GM21825 (cell line): ENCODE results near the gene ATP6V0E1.

ENCODE experiments used
- ATAC-seq: cut with Tn5 transposase; IDR thresholded peaks from one replicate; pipeline ENCODE4 v1.9.1; 2021; ENCODE audit warnings: mild to moderate bottlenecking, moderate library complexity; ENCODE audit not compliant: unreplicated experiment

ATP6V0E1 gene

GRCh38 chr5:172983542-172984243 is at the start of gene ATP6V0E1:
Gene ATP6V0E1 (plus strand): TSS chr5:172983771. CDS start chr5:172983861, 90 bp downstream.
- ATAC-seq, result peak; percentile 92

GRCh38 chr5:172935096-172935495 is 48.5 kb upstream of the ATP6V0E1 start:
- ATAC-seq, result no peak

GRCh38 chr5:172936401-172936800 is 47.2 kb upstream of the ATP6V0E1 start:
- no peak for ATAC-seq

- ATAC-seq, result no peak
Observed at GRCh38 chr5:172939071-172939470, 44.5 kb upstream of the ATP6V0E1 start.

GRCh38 chr5:172939611-172940267 is 43.8 kb upstream of the ATP6V0E1 start:
- no peak for ATAC-seq

GRCh38 chr5:172940268-172941066 is 43.1 kb upstream of the ATP6V0E1 start:
- no peak for ATAC-seq

GRCh38 chr5:172941067-172941516 is 42.5 kb upstream of the ATP6V0E1 start:
- ATAC-seq, result no peak

- no peak for ATAC-seq
Observed at GRCh38 chr5:172942556-172942955, 41.0 kb upstream of the ATP6V0E1 start.

- no peak for ATAC-seq
Observed at GRCh38 chr5:172943283-172943841, 40.2 kb upstream of the ATP6V0E1 start.

- ATAC-seq, result no peak
Observed at GRCh38 chr5:172943906-172944305, 39.7 kb upstream of the ATP6V0E1 start.

- ATAC-seq, result no peak
Observed at GRCh38 chr5:172944741-172945140, 38.8 kb upstream of the ATP6V0E1 start.

- no peak for ATAC-seq
Observed at GRCh38 chr5:172945151-172945550, 38.4 kb upstream of the ATP6V0E1 start.

GRCh38 chr5:172946146-172946545 is 37.4 kb upstream of the ATP6V0E1 start:
- ATAC-seq, result no peak

GRCh38 chr5:172949426-172949825 is 34.1 kb upstream of the ATP6V0E1 start:
- no peak for ATAC-seq

- no peak for ATAC-seq
Observed at GRCh38 chr5:172950176-172950965, 33.2 kb upstream of the ATP6V0E1 start.

GRCh38 chr5:172951371-172952033 is 32.1 kb upstream of the ATP6V0E1 start:
- no peak for ATAC-seq

GRCh38 chr5:172952034-172952511 is 31.5 kb upstream of the ATP6V0E1 start:
- ATAC-seq, result no peak

GRCh38 chr5:172953776-172954675 is 29.5 kb upstream of the ATP6V0E1 start:
- ATAC-seq, result no peak

- ATAC-seq, result no peak
Observed at GRCh38 chr5:172954751-172955159, 28.8 kb upstream of the ATP6V0E1 start.
